Breast epithelium (tissue), 4 donors: ENCODE results near the gene TOP2B. TPM values are rescaled to one million over a fixed set of nuclear protein-coding genes. Genes with fewer than 3 reads are reported as not detected.

Experiments used
- DNase-seq, 2 donors: peaks; one replicate each; pipeline ENCODE4 v3.0.0-alpha.2; 2019; ENCODE audit warnings: low spot score in 2 of 2
- H3K27ac ChIP-seq, 2 donors: fragments of 200-600 bp; sonication (generic) in 1 of 2; one replicate each; pipeline ENCODE4 v1.5.1; 2016 to 2019; ENCODE audit warnings: mild to moderate bottlenecking in 1 of 2
- H3K27me3 ChIP-seq, 2 donors: fragments of 200-600 bp; sonication (generic) in 1 of 2; one replicate each; pipeline versions ENCODE4 v1.5.1 to v1.6.0; 2017 to 2019; ENCODE audit warnings: control low read depth in 1 of 2, mild to moderate bottlenecking in 1 of 2
- H3K36me3 ChIP-seq: fragments of 200-600 bp; one replicate; pipeline ENCODE4 v1.5.1; 2019
- H3K4me1 ChIP-seq, 2 donors: fragments of 200-600 bp; sonication (generic); one replicate each; pipeline ENCODE4 v1.5.1; 2016 to 2019; ENCODE audit warnings: control low read depth in 1 of 2
- H3K4me3 ChIP-seq, 3 donors: fragments of 200-600 bp; sonication (generic); 1 replicate in 2 of 3; 2 replicates in 1 of 3; pipeline ENCODE4 v1.5.1; 2016 to 2019; ENCODE audit warnings: mild to moderate bottlenecking in 3 of 3, moderate library complexity in 2 of 3
- H3K9me3 ChIP-seq, 2 donors: fragments of 200-600 bp; sonication (generic) in 1 of 2; one replicate each; pipeline ENCODE4 v1.5.1; 2016 to 2019; ENCODE audit warnings: control low read depth in 1 of 2
- CTCF ChIP-seq, 3 donors: fragments of 450-650 bp; IDR thresholded peaks; one replicate each; pipeline ENCODE4 v1.5.1; 2016 to 2017; ENCODE audit warnings: antibody characterized with exemption in 3 of 3, mild to moderate bottlenecking in 3 of 3, moderate library complexity in 3 of 3
- POLR2A ChIP-seq: fragments of 450-650 bp; IDR thresholded peaks from one replicate; pipeline ENCODE4 v1.6.1; 2016; ENCODE audit warnings: antibody characterized with exemption, mild to moderate bottlenecking, moderate library complexity
- POLR2AphosphoS5 ChIP-seq, 3 donors: sonication (generic); formaldehyde crosslinking; IDR thresholded peaks; one replicate each; pipeline ENCODE4 v1.6.1; 2017; ENCODE audit warnings: antibody characterized with exemption in 3 of 3
- intact Hi-C: fragments of 100-400 bp; cut with DNase I; formaldehyde crosslinking; loops from one replicate; pipeline ENCODE4 v1.15.1; 2023; ENCODE audit warnings: low total_unique reads
- total RNA-seq, 3 donors: library from RNA; depleted of rRNA; stranded (reverse); fragments of >200 nt; gene quantifications; one replicate each; pipeline ENCODE4 v1.1.0, GENCODE V29; 2016

Gene TOP2B
- total RNA-seq, 3 donors from 2014 or later = 79.8 to 145 (median 125) TPM

- no peak overlapping the region for H3K4me3 ChIP-seq
- intact Hi-C loops = no loop called here
- no peak for DNase-seq
These were observed 41.5 kb upstream of the TOP2B start for GRCh38 chr3:25706213-25706612.

GRCh38 chr3:25697553-25697952 lies 32.8 kb upstream of the TOP2B start:
- Histone ChIP-seq H3K27ac (no peak overlapping the region), H3K4me3 (no peak overlapping the region), H3K9me3 (no peaks in the 10 kb centered on the region), H3K4me1 (no peaks in the 10 kb centered on the region), H3K36me3 (no peaks in the 10 kb centered on the region), H3K27me3 (no peaks in the 10 kb centered on the region)
- no peak for DNase-seq
- TF ChIP-seq CTCF (IDR thresholded peaks at IDR 0.05) (no peak), POLR2AphosphoS5 (IDR thresholded peaks at IDR 0.05) (no peak), POLR2A (no peak)
- intact Hi-C loops = no loop called here

More at GRCh38 chr3:25706213-25706612, 41.5 kb upstream of the TOP2B start:
- Histone ChIP-seq H3K27me3 (no peaks in the 10 kb centered on the region), H3K27ac (no peak overlapping the region), H3K36me3 (no peaks in the 10 kb centered on the region), H3K4me1 (no peaks in the 10 kb centered on the region), H3K9me3 (no peaks in the 10 kb centered on the region)
- TF ChIP-seq CTCF (IDR thresholded peaks at IDR 0.05) (no peak), POLR2A (no peak), POLR2AphosphoS5 (IDR thresholded peaks at IDR 0.05) (no peak)

- H3K27me3 ChIP-seq = no peaks in the 10 kb centered on the region
- TF ChIP-seq POLR2AphosphoS5 (IDR thresholded peaks at IDR 0.05) = no peak
- TF ChIP-seq CTCF (IDR thresholded peaks at IDR 0.05) = no peak
- TF ChIP-seq POLR2A = no peak
- no peak overlapping the region for H3K4me3 ChIP-seq
- intact Hi-C loops = no loop called here
- no peaks in the 10 kb centered on the region for H3K9me3 ChIP-seq
- DNase-seq = no peak
- no peaks in the 10 kb centered on the region for H3K36me3 ChIP-seq
- no peaks in the 10 kb centered on the region for H3K4me1 ChIP-seq
- no peak overlapping the region for H3K27ac ChIP-seq
These were observed 31.2 kb upstream of the TOP2B start for GRCh38 chr3:25695731-25696420.

GRCh38 chr3:25693238-25693637 lies 28.5 kb upstream of the TOP2B start:
- no peaks in the 10 kb centered on the region for H3K36me3 ChIP-seq
- no peaks in the 10 kb centered on the region for H3K4me1 ChIP-seq
- intact Hi-C loops = loop anchor here (2.0 kb wide), 1 partner anchor 40 kb away; no protein-coding TSS in a partner anchor
- no peaks in the 10 kb centered on the region for H3K9me3 ChIP-seq
- no peak overlapping the region for H3K4me3 ChIP-seq
- DNase-seq = no peak
- TF ChIP-seq CTCF (IDR thresholded peaks at IDR 0.05) (no peak), POLR2A (no peak), POLR2AphosphoS5 (IDR thresholded peaks at IDR 0.05) (no peak)
- no peak overlapping the region for H3K27ac ChIP-seq
- H3K27me3 ChIP-seq = no peaks in the 10 kb centered on the region

- intact Hi-C loops = loop anchor here (2.0 kb wide), 1 partner anchor 40 kb away; no protein-coding TSS in a partner anchor
- H3K36me3 ChIP-seq = no peaks in the 10 kb centered on the region
- H3K9me3 ChIP-seq = no peaks in the 10 kb centered on the region
- H3K27me3 ChIP-seq = no peaks in the 10 kb centered on the region
- H3K4me1 ChIP-seq = no peaks in the 10 kb centered on the region
- H3K4me3 ChIP-seq = no peak overlapping the region
- DNase-seq = no peak
- TF ChIP-seq POLR2AphosphoS5 (IDR thresholded peaks at IDR 0.05) = no peak
- TF ChIP-seq POLR2A = no peak
- TF ChIP-seq CTCF (IDR thresholded peaks at IDR 0.05) = no peak
- no peak overlapping the region for H3K27ac ChIP-seq
These were observed 27.6 kb upstream of the TOP2B start for GRCh38 chr3:25692341-25692740.
